LNCAP (cell line): ENCODE data around the gene ZNF544.

Source experiments
- TF ChIP-seq, protein P1 (sequence below): fragments of 450-650 bp; IDR thresholded peaks from 2 replicates; pipeline ENCODE4 v1.5.1; 2017; ENCODE audit warnings: mild to moderate bottlenecking

Gene ZNF544

DNA sequence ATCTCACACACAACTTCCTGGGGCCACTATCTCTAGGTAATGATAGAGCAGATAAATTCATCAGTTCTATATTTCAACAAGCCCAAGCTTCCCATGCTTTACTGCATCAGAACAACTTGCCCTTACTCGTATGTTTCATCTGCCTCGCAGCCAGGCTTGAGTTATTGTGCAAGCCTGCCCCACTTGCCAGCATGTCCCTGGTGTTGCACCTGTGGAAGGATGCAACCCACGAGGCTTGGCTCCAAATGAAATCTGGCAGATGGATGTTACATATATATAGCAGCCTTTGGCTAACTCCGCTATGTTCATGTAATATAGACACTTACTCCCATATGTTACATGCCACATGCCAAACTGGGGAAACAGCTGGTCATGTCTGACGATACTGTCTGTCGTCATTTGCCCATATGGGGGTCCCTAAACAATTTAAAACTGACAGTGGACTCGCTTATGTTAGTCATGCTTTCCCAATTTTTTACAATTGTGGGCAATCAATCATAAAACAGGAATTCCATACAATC lies 82.7 kb downstream of the ZNF544 start:
- TF ChIP-seq, protein P1, sequence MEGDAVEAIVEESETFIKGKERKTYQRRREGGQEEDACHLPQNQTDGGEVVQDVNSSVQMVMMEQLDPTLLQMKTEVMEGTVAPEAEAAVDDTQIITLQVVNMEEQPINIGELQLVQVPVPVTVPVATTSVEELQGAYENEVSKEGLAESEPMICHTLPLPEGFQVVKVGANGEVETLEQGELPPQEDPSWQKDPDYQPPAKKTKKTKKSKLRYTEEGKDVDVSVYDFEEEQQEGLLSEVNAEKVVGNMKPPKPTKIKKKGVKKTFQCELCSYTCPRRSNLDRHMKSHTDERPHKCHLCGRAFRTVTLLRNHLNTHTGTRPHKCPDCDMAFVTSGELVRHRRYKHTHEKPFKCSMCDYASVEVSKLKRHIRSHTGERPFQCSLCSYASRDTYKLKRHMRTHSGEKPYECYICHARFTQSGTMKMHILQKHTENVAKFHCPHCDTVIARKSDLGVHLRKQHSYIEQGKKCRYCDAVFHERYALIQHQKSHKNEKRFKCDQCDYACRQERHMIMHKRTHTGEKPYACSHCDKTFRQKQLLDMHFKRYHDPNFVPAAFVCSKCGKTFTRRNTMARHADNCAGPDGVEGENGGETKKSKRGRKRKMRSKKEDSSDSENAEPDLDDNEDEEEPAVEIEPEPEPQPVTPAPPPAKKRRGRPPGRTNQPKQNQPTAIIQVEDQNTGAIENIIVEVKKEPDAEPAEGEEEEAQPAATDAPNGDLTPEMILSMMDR: no peak
